GM12875 (cell line): Measurements from ENCODE around the gene OSBPL2.

Source experiments
- H3K4me3 ChIP-seq: one replicate; pipeline ENCODE4 v1.5.1; 2011; ENCODE audit warnings: low read depth, low read length, control low read depth
- TF ChIP-seq, protein P1 (sequence below): IDR thresholded peaks from 2 replicates; pipeline ENCODE4 v1.5.1; 2011; ENCODE audit warnings: low read depth, mild to moderate bottlenecking, control low read depth, inconsistent platforms, low read length, moderate library complexity, borderline replicate concordance; ENCODE audit not compliant: insufficient read depth

Gene OSBPL2

DNA sequence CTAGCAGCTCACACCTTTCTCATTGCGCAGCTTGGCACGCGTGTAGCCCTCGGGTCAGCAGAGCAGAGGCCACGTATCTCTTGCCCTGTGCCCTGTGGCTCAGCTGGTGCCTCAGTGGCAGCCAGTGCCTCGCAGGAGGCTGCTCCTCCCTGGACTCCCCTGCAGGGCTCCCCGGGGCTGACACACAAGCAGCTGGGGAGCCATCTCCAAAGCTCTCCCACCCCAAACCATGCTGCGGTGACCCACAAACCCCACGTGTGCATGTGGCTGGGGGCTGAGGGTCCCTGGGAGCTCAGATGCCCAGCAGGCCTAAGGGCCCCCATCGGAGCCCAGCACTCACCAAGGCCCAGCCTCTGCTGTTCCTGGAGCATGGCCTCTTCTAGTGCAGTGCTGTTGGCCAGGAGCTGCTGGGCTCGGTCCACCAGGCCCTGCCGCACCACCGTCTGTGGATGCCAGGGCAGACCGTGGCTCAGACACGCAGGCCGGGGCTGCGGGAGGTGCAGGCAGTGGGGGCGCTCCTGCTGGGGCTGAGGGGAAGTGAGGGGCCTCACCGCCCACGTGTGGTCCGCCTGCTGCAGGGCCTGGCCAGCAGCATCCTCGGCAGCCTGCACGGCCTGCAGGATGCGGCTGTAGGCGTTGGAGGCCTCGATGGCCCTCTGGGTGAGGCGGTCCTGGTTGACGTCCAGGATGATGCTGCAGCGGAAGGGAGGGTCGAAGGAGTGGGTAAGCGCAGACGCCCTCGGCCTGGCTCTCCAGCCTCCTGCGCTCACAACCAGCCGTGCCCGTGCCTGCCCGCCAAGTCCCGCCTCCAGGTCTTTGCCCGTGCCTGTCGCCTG is 78.2 kb downstream of the OSBPL2 start:
- TF ChIP-seq, protein P1, sequence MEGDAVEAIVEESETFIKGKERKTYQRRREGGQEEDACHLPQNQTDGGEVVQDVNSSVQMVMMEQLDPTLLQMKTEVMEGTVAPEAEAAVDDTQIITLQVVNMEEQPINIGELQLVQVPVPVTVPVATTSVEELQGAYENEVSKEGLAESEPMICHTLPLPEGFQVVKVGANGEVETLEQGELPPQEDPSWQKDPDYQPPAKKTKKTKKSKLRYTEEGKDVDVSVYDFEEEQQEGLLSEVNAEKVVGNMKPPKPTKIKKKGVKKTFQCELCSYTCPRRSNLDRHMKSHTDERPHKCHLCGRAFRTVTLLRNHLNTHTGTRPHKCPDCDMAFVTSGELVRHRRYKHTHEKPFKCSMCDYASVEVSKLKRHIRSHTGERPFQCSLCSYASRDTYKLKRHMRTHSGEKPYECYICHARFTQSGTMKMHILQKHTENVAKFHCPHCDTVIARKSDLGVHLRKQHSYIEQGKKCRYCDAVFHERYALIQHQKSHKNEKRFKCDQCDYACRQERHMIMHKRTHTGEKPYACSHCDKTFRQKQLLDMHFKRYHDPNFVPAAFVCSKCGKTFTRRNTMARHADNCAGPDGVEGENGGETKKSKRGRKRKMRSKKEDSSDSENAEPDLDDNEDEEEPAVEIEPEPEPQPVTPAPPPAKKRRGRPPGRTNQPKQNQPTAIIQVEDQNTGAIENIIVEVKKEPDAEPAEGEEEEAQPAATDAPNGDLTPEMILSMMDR = no peak
- no peak overlapping the region for H3K4me3 ChIP-seq

DNA sequence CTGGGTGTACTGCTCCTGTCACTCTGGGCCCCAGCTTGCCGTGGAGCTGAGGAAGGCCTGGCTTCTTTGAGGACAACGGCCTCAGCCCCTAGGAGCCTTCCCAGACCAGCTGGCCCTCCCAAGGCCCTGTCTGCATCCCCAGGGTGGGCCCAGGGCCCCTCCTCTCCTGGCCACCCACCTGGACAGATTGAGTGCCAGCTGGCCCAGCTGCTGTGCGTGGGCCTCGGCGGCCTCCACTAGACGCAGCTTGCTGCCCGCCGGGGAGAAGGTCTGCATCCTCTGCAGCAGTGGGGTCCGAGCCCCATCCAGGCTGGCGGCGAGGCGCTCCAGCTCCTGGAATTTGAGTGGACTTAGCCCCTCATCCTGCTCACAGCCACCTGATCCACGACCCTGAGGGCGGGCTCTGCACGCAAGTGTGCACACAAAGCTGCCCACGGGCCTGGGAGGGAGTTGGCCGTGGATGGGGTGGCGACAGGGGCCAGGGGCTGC is 78.9 kb downstream of the OSBPL2 start:
- H3K4me3 ChIP-seq = no peak overlapping the region
- TF ChIP-seq, protein P1 = no peak

DNA sequence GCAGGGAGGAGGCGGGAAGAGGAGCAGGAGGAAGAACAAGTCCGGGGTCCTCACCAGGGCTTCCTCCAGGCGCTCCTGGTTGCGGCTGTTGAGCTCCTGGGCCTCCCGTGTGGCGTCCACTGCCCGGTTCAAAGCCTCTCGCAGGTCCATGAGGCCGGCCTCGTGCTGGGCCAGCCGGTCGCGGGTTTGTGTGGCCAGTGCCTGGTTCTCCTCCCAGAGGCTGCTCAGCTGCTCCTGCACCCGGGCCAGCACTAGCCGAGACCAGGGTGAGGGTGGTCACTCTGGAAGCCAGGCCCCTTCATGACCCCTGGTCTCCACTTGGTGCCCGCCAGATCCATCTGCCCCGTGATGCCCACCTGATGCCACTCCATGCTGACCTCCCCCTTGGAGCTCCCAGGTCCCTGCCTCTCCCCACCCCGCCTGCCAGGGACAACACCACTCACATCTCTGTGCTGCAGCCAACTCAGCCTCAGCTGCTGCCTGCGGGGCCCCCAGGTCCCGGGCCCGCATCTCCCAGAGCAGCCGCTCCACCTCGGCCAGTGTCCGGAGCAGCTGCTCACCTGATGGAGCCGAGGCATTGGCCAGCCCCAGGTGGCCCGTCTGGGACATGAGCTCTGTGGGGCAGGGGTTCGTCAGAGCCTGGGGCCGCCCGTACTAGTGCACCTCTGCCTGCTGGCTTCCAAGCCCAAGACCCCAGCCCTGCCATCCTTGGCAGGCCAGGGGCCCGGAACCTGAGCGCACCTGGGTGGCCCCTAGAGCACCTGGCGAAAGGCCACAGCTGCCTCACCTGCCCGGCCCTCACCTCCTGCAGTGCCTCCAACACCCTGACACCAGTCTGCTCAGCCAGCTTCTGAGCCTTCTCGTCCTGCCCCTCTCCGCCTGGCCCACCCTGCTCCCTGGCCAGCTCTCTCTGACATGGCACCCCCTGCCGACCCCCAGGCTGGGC is 80.4 kb downstream of the OSBPL2 start:
- TF ChIP-seq, protein P1 = no peak
- H3K4me3 ChIP-seq = no peak overlapping the region

DNA sequence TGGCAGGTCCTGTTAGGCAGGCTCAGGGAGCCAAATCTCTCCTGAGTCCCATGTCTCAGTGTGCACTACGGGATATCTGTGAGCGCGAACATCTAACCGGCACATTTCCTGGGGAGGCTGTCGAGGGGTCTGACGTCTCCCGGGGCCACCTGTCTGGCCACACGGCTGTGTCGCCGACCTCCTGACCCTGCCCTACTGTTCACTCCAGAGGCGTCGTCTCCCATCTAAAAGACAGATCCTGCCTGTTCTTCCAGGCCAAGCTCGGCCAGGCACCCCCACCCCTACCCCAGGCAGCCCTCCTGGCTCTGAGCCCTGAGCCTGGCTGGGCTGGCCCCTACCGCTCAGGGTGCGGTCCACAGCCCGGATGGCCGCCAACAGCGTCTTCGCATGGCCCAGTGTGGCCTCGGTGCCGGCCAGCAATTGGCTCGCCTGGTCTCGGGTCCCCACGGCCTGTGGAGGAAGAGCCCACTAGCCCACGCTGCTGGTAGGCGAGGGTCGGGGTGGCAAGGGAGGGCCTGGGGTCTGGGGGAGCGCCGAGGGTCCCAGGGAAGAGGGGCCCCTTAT is 81.1 kb downstream of the OSBPL2 start:
- no peak overlapping the region for H3K4me3 ChIP-seq
- TF ChIP-seq, protein P1 = no peak

DNA sequence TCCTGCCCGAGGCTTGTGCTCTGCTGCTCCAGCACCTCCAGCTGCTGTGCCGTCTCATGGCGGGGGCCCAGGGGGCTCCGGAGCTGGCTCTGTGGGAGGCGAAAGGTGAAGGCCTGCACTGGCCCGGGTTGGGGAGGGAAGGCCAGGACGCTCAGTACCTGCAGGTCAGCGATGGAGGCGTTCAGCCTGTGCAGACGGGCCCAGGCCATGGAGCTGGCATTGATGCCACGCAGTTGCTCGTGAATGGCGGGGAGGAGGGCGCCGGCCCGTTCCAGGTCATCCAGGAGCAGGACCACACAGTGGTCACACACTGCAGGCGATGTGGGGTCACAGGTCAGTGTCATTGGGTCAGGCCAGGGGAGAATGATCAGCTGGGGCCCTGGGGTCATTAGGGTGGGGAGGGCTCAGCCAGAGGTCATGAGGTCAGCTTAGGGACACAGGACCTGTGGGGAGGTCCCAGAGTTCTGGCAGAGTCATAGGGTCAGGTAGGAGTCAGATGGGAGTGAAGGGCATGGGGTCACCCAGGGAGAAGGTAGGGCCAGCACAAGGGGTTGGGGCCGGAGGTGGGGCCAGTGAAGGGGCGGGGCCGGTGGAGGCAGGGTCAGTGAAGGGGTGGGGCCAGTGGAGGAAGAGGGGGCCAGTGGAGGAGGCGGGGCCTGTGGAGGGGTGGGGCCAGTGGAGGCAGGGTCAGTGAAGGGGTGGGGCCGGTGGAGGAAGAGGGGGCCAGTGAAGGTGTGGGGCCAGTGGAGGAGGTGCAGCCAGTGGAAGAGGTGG is 82.4 kb downstream of the OSBPL2 start:
- TF ChIP-seq, protein P1 = no peak
- H3K4me3 ChIP-seq = no peak overlapping the region

DNA sequence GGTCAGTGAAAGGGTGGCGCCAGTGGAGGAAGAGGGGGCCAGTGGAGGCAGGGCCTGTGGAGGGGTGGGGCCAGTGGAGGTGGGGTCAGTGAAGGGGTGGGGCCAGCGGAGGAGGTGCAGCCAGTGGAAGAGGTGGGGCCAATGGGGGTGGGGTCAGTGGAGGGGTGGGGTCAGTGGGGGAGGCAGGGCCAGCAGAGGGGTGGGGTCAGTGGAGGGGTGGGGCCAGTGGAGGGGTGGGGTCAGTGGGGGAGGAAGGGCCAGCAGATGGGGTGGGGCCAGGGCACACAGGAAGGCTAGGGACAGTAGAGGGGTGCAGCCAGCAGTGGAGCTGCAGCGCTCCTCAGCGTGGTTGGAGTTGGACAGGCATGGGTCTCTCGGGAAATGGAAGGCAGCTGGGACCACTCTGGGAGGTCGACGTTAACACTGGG is 83.2 kb downstream of the OSBPL2 start:
- TF ChIP-seq, protein P1 = no peak
- no peak overlapping the region for H3K4me3 ChIP-seq
